MV-4-11 (cell line): ENCODE data around the gene SRGAP2B.
"Not testable (repeated sequence)": the region's sequence is repeated elsewhere in the genome, so short reads cannot be mapped to it uniquely, and the experiment has no call there.

ENCODE experiments used
- DNase-seq: peaks from one replicate; lab custom pipeline; 2025; lab: John Stamatoyannopoulos, UW

The SRGAP2B gene

DNA sequence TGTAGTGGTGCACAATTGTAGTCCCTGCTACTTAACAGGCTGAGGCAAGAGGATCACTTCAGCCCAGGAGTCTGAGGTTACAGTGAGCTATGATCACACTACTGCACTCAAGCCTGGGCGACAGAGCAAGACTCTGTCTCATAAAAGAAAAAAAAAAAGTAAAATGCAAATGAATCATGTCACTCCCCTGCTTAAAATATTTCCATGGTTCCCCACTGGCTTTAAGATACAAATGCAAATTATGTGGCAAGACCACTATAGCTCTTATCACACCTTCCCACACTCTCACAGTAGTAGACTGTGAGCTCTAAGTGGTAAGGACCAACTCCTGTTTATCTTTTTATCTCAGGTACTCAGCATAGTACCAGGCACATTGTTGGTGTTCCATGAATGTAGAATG, 53.6 kb downstream of the SRGAP2B start:
- DNase-seq: not testable (repeated sequence)

DNA sequence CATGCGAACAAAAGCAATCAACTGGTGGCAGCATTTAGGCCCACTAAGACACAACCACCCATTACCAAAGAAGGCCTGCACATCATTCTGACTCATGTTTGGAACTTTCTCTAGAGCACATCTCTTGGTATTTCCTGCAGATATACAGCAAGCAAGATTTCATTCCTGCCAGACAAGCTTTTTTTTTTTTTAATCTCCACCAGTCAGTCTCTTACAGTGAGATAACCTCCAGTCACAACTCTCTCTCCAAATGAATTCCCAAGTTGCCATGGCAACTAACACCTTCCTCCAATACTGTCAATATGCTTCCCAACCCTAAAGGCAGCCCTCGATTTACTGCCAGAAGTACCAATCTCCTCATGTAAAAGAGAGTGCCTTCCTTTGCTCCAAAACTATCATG, 59.1 kb downstream of the SRGAP2B start:
- DNase-seq: not testable (repeated sequence)

DNA sequence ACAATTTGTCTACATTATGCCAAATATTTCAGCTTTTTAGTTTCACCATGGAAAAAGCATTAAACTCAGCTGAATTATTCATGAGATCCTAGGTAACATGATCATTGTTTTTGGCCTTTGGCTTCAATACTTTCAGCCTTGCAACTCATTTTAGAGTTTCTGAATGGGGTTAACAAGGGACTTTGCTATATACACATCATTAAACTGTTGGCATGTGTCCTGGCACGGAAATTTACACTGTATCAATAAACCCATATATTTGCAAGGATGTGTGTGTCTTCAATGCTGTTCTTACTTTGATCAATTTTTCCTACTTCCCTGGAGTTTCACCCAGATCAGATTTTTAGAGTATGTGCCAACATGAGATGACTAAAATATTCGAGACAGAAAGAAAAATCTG, 61.6 kb downstream of the SRGAP2B start:
- not testable (repeated sequence) for DNase-seq

DNA sequence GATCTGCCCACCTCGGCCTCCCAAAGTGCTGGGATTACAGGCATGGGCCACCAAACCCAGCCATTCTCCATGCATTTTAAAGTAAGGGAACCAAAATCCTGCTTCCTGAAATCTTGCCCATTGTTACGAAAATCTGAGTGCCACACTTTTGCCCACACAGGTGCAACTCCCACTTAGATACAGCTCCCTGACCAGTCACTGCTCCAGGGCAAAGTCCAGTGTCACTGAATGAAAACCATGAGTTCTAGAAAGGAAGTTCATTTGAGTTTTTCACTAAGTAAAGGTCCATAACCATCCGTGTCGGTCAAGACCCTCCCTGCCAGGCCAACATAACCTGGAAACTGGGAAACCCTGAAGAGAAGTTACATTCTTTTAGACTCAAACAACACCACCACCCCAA, 67.9 kb downstream of the SRGAP2B start:
- not testable (repeated sequence) for DNase-seq

DNA sequence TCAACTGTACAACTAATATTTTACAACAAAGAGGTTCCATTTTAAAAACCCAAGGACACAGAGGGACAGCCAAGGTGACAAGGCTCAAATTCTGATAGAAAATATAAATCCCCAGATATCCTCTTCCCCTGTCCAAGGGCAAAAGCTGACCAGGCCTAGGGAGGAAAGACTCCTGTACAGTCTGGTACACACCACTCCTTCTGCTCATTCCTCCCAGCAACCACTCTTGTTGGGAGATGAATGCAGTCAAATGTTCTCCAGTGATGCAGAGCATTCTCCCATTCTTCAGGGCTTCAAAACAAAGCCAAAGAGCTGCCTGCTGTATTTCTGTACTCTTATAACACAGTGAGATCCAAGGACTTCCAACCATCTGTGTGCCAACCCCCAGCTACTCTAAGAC, 69.8 kb downstream of the SRGAP2B start:
- not testable (repeated sequence) for DNase-seq

DNA sequence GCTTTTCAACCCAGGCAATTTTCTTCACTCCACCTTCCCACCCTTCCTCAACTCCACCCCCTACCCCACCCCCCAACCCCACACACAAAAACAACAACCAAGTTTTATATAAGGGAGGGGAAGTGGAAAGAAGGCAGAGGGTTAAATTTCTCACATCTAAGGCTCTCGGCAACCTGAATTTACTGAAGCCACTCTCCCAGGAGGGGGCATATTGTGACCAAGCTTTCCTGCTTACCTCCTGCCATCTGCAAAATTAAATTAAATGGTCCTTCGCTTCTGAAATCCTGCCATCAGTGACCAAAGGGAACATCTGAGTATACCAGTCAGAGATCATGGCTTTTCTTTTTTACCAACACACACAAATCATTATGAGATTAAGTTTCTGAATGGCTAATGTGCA, 72.9 kb downstream of the SRGAP2B start:
- DNase-seq: not testable (repeated sequence)

DNA sequence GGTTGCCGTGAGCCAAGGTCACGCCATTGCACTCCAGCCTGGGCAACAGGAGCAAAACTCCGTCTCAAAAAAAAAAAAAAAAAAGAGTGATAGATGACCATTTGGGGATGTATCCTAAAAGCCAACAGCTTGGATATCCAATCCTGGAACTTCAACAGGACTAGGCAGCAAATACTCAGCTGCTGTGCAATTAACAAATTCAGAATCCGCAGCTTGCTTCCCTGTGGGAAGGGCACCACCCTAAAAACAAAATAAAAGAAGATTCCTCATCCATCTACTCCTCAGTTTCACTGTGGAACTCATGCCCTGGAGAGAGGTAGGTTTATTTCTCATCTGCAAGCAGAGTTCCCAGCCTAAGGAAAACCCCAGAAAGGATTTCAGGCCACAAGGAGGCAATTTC, 73.4 kb downstream of the SRGAP2B start:
- not testable (repeated sequence) for DNase-seq

DNA sequence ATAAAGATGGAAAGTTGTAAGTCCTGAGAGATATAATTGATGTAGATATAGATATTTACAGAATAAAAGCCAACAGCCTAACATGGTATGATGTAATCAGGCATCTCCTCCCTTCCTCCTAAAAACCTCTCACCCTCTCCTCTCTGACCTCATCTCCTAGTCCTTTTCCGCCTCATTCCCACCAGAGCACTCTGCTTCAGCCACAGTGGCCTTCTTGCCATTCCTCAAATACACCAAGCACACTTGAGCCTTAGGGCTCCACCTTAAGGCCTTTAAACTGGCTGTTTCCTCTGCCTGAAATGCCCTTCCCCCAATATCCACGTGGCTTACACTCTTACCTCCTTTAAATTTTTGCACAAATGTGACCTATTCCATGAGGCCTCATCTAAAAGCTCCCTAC, 75.4 kb downstream of the SRGAP2B start:
- DNase-seq: not testable (repeated sequence)

DNA sequence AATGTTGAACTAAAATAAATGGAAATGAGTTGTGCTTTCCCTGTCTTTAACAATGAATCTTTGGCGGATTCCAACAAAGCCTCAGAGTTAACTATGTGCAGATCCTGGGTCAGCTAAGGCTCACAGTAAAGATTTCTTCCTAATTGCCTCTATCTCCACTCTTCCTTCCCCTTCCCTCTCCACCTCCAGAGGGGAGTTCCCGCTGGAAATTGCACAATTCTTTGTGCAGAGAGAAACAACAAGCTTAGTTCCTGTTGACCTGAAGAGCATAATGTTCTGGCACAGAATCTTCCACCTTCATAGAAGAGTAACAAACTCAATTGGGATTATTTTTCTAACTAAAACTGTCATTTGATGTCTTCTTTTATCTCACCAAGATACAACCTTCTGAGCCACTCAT, 77.4 kb downstream of the SRGAP2B start:
- not testable (repeated sequence) for DNase-seq

DNA sequence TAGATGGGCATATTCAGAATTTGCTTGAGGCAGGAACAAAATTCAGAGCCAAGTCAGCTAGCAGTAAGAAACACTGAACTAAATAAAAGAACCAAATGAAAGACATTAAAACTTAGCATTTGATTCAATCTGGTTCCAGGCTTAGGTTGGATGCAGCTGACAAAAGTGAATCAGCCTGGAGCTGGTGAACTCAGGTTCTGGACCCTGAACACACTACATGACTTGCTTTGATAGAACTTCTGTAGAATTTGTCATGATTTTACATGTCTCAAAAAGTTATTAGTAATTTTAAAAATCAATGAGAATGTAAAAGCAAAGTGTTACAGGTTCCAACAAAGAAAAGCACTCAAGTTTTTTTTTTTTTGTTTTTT, 78.7 kb downstream of the SRGAP2B start:
- not testable (repeated sequence) for DNase-seq

DNA sequence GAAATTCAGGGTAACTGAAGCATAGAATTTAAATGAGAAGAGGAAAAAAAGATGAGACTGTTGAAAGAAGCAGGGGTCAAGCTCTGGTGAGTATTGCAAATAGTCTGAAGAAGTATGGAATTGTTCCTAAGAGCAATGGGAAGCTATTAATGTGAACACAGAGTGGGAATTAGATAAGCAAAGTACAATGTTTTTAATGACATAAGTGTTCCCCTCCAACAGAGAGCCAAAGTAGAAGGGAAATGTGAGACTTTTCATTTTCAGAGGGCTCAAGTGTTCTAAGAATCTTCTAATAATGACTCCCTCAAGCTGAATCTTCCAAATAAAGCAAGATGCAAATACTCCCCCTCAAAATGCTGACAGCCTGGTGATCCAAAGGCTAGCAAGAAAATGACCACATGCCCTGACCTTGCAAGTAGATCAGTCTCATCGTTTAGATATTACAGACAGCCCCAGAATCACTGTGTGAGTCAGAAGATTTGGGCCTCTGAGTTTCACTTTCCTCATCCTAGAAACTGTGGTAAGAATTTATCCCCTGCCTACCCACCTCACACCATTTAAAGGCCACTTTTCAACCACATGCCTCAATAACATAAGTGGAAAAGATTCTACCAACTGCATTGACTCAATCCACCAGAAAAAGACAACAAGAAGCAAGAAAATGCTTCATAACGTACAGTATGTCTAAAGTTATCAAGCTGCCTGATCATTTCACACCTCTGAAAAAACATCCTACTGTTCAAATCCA, 79.2 kb downstream of the SRGAP2B start:
- not testable (repeated sequence) for DNase-seq

DNA sequence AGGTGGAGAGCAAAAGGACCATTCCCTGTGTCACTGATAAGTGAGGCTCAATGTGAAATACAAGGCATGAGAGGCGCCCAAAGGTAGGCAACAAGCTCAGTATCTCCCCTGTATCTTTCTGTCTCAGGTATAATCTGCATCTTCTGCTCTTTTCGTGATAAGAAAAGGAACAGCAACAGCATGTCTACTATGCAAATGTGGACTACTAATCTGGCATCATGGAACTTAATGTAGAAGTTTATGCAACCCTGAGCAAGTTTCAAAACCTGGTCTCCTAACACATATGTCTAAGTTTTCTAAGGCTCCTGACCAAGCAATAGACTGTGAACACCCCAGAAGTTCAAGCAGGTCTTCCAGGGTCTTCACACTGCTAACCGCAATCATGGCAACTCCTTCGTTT, 81.8 kb downstream of the SRGAP2B start:
- DNase-seq: not testable (repeated sequence)

DNA sequence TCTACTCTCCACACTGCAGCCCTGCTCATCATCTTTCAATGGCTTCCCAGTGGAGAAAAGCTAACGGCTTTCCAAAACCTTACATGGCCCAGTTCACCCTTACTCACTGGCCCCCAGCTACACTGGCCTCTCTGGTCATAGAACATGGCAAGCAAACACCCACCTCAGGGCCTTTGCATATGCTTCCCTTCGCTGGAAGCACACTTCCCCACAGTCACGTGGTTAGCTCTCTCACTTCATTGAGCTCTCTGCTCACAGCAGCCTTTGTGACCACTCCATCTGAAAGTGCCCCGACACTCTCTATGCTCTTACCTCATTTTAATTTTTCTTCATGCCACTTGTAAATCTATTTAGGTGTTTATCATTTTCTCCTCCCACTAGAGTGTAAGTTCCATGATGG, 83.3 kb downstream of the SRGAP2B start:
- not testable (repeated sequence) for DNase-seq

DNA sequence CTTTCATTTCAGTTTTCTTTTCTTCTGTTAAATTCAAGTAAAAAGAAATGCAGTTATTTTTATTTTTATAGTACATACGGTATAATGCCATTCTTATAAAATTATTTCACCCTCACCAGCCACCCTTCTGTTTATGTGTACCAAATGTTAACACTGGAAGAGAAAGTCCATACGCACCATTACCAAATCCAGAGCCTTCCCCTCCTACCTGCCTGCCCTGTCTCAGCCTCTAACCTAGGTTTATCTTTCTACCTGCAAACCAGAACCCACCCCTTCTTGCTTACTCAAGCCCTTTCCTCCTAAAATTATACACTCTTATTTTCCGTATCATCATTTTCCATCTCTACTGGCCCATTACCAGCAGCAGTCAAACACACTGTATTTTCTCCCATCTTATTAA, 84.5 kb downstream of the SRGAP2B start:
- DNase-seq: not testable (repeated sequence)

DNA sequence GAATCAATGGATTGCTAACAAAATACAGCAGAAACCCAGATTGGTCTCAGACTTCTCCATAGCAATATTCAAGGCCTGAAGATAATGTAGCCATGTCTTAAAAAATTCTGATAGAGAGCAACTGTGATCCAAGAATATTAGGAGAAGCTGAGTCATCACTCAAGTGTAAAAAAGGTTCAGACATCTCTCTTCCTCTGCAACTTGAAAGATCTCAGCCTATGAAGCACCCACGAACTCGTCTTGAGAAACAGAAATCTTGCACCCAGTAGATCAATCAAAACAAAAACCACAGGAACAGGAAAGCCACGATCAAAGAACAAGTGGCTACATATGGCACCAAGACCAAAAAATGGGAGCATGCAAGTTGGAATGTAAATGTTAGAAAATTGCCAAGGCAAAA, 85.2 kb downstream of the SRGAP2B start:
- DNase-seq: not testable (repeated sequence)

DNA sequence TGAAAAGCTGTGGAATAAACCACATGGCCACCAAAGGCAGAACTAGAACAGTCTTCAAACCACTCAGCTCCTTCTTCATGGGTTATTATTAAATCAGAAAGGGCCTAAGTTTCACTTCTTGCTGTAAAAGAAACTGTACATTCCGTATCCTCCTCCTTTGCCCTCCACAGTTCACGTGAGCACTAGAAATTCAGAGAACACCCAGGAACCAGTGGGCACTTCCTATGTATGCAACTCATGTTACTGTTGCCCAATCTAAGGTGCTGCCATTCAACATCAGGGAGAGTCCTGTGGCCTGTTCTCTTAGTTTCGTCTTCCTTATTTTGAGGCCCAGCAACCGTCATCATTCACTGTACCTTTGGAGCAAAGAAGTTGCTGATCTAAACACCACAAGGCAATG, 86.7 kb downstream of the SRGAP2B start:
- DNase-seq: not testable (repeated sequence)

DNA sequence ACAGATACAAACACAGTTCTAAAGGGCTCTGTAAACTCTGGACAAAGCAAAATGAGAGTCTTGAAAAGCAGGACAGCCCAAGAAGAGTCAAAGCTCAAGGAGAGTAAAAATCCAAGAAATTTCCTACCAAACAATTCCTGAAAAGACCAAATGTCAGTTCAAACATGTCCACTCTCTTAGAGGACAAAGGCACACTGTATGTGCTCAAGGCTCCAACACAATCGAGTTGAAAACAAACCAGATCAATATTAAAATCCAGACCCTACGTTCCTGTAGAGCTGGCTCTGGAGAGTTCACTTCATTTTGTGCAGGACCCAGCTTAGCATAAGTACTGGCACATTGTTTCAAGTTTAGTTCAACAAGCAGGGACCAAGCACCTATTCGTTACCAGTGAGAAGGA, 90.0 kb downstream of the SRGAP2B start:
- not testable (repeated sequence) for DNase-seq

DNA sequence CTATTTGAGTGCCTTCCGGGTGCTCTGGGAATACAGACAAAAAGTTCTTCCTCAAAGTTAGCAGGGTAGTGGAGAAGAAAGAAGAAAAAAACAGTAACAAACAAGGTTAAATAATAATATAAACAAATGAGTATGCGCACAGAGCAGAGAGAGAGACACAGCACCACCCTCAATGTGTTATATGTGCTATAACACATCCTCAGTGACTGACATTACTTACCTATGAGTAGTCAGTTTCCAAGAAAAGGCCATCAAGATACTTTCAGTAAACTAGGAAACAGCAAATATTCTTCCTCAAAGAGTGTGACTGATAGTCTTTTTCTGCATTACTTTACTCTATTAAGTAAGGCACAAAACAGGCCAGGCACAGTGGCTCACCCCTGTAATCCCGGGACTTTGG, 93.7 kb downstream of the SRGAP2B start:
- DNase-seq: not testable (repeated sequence)

DNA sequence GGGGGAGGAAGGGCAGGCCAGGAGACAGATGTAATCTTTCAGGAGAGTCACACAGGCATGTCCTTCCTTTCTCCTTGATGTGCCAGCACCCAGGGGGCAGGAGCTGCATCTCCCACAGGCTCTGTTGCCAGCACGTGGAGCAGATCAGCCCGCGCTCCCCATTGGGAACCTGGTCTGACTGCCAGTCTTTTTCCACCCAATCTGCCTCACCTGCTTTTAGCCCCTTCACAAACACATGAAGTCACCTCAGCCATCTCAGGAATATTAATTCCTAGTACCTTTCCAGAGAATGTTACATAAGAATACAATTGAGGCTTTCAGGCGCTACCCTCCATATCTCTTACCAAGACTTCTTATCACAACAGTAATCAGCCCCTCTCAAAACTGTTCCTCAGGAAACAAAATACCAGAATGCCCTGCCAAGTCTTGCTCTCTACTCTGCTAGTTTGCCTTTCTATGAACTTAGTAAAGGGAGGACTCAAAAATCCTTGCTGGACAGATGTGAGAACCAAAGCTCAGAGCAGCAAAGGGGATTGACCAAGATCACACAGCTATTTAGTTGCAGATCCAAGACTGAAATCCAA, 94.3 kb downstream of the SRGAP2B start:
- DNase-seq: not testable (repeated sequence)

DNA sequence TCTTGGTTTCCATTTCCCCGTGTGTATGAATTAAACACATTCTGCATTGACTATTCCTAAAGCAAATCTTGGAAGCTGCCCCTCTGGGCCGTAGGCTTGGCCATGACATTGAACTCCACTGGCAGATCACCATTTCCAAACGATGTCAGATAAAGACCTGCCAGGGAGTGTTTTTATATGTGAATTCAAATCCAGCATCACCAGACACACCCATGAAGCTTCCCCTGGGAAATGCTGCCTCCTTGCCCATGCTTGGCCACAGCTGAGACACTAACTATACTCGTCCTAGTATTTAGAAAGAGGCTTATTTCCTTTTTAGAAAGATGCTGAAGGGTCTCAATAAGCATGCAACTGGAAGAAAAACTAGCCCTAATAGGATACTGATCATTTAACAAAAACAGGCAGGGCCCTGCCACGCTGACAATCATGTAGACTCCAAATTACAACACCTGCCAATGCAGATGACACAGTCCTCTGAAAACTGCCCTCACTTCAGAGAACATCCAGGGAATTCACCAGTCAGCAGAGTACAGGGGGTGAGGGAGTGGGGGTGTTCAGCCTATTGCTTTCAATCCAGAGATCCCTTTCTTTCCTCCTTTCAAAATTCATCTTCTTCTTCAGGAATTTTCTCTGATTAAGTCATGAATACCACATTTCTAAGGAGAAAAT, 94.9 kb downstream of the SRGAP2B start:
- DNase-seq: not testable (repeated sequence)

DNA sequence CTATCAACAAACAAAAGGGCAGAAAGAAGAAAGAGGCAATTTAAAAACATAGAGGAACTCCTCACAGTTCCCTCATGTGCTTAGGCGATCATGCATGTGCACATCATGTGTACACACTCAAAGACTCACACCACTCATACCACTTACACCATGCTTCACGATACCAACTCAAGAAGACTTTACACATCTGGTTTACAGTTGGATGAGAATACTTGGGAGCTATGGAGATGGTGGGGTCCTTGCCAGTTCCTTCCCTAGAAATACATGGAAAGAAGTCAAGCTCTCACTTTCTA, 96.2 kb downstream of the SRGAP2B start:
- DNase-seq: not testable (repeated sequence)

DNA sequence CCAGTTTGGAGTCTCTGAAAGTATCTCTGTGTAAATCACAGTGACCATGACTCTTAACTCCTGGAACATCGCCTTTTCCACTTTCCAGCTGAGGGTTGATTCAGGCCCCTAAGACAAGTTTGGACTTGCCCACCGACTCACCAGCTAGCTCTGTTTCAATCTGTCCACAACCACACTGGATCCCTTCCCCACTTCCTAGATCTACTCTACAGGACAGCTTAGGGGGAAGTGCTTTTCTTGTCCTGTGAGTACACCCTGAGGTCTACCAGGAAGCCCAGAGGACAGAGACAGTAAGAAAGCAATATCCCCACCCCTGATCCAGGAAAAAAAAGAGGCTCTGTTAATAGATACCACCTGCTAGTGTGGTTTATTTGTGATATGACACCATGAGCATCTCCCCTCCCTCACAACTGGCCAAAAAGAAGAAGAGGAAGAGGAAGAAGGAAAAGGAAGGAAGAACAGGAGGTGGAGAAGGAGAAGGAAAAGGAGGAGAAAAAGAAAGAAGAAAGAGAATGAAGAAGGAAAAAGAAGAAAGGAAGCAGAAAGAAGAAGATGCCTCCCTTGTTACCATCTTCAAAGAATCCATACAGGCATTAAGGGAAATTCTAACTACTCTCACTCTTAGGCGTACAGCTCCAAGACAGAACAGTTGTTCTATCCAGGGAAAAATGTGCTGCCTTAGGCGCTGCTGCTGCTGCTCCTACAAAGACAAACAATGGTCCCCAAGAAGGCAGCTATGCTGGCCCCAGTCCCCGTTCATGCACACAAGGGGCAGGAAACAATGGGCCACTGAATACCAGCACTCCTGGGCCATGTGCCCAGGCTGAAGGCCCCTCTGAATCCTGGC, 96.8 kb downstream of the SRGAP2B start:
- peak; percentile 4 for DNase-seq
